Measurements from ENCODE around the gene DNAAF5.

DNA sequence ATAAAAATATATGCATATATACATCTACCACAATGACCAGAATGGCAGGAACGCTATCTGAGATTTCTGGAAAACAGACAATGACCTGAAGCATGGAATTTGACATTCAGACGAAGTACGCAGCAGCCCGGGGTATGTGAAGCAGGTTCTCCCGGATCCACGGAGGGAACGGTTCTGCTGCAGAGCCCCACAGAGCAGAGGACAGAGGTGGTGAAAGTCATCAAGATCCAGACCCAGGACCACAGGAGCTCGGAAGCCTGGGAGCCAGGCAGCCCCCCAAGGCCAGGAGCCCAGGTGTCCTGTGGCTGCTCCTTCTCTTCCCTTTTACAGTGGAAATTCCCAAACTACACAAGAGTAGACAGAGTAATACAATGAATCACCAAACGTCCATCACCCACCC, 42.1 kb upstream of the DNAAF5 start:
- no peak for TF ChIP-seq POLR2A (IDR thresholded peaks at IDR 0.05)
- TF ChIP-seq, protein P1, sequence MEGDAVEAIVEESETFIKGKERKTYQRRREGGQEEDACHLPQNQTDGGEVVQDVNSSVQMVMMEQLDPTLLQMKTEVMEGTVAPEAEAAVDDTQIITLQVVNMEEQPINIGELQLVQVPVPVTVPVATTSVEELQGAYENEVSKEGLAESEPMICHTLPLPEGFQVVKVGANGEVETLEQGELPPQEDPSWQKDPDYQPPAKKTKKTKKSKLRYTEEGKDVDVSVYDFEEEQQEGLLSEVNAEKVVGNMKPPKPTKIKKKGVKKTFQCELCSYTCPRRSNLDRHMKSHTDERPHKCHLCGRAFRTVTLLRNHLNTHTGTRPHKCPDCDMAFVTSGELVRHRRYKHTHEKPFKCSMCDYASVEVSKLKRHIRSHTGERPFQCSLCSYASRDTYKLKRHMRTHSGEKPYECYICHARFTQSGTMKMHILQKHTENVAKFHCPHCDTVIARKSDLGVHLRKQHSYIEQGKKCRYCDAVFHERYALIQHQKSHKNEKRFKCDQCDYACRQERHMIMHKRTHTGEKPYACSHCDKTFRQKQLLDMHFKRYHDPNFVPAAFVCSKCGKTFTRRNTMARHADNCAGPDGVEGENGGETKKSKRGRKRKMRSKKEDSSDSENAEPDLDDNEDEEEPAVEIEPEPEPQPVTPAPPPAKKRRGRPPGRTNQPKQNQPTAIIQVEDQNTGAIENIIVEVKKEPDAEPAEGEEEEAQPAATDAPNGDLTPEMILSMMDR (IDR thresholded peaks at IDR 0.05), result no peak

All from lower leg skin (tissue), 3 donors.